Left ventricle myocardium inferior (tissue), 1 donor: ENCODE results near the gene AP5S1. TPM values are rescaled to one million over a fixed set of nuclear protein-coding genes. Genes with fewer than 3 reads are reported as not detected.

Experiments
- DNase-seq: peaks from one replicate; pipeline ENCODE4 v3.0.0-alpha.2; 2020
- H3K27ac ChIP-seq: fragments of 200-600 bp; replicated peaks from 2 replicates; pipeline ENCODE4 v1.8.0; 2021
- H3K27me3 ChIP-seq: fragments of 200-600 bp; 2 replicates; pipeline ENCODE4 v1.8.0; 2021; ENCODE audit warnings: low read depth
- H3K36me3 ChIP-seq: fragments of 200-600 bp; 2 replicates; pipeline ENCODE4 v1.8.0; 2021
- H3K4me1 ChIP-seq: fragments of 200-600 bp; 2 replicates; pipeline ENCODE4 v1.8.0; 2021
- H3K4me3 ChIP-seq: fragments of 200-600 bp; 2 replicates; pipeline ENCODE4 v1.8.0; 2021; ENCODE audit warnings: mild to moderate bottlenecking, moderate library complexity
- H3K9me3 ChIP-seq: fragments of 200-600 bp; replicated peaks from 2 replicates; pipeline ENCODE4 v1.8.0; 2021
- intact Hi-C: fragments of 100-400 bp; cut with micrococcal nuclease; formaldehyde crosslinking; loops from one replicate; pipeline ENCODE4 v1.11.0; 2022
- total RNA-seq: library from RNA; stranded (reverse); fragmentation: NEBNext Ultra II Directional; extraction: Animal tissue kit (Norgen Biotek cat#: 25700); gene quantifications from one replicate; pipeline ENCODE4 v1.2.1, GENCODE V29; 2021
- TF ChIP-seq, protein P1 (sequence below): fragments of 200-600 bp; IDR thresholded peaks from 2 replicates; pipeline ENCODE4 v1.8.0; 2021; ENCODE audit warnings: antibody characterized with exemption, mild to moderate bottlenecking, borderline replicate concordance
- donor health status: DM: no; HTN: yes; CAD: no; lungs with severe emphysema.

Gene AP5S1
- total RNA-seq, 1 donor from 2014 or later = 11.3 TPM

DNA sequence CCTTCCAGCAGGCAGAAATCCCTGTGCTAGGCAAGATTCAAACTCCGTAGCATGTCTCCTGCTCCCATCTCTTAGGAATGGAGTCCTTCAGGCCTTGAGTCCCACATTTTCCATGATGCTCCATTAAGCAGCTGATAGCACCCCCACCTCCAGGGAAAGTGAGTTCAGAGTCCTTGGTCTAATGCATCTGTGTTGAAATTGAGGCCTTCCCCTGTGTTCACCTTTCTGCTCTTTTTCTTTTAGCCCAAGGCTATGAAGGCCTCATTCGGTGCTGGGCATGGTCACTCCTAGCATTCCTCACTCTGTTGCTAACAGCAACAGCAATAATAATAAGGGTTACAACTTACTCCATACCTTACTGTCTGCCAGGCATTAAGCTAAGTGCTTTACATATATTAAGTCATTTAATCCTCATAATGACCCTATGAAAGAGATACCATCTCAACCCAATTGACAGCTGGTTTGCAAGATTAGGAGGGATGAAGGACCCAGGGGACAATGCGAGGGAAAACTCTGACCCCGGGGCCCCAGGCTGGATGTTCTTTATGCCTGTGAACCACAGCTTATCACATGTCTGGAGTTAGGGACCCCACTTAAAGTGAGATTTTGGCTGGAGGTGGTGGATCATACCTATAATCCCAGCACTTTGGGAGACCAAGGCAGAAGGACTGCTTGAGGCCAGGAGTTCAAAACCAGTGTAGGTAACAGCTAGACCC lies 51.4 kb downstream of the AP5S1 start:
- DNase-seq = no peak
- Histone ChIP-seq H3K27me3 (no peaks in the 10 kb centered on the region), H3K4me1 (peaks cover 25% of the 10 kb centered on the region), H3K9me3 (no peaks in the 10 kb centered on the region), H3K27ac (no peak overlapping the region), H3K36me3 (peaks cover 64% of the 10 kb centered on the region), H3K4me3 (no peak overlapping the region)
- TF ChIP-seq, protein P1, sequence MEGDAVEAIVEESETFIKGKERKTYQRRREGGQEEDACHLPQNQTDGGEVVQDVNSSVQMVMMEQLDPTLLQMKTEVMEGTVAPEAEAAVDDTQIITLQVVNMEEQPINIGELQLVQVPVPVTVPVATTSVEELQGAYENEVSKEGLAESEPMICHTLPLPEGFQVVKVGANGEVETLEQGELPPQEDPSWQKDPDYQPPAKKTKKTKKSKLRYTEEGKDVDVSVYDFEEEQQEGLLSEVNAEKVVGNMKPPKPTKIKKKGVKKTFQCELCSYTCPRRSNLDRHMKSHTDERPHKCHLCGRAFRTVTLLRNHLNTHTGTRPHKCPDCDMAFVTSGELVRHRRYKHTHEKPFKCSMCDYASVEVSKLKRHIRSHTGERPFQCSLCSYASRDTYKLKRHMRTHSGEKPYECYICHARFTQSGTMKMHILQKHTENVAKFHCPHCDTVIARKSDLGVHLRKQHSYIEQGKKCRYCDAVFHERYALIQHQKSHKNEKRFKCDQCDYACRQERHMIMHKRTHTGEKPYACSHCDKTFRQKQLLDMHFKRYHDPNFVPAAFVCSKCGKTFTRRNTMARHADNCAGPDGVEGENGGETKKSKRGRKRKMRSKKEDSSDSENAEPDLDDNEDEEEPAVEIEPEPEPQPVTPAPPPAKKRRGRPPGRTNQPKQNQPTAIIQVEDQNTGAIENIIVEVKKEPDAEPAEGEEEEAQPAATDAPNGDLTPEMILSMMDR = no peak
- intact Hi-C loops = no loop called here

DNA sequence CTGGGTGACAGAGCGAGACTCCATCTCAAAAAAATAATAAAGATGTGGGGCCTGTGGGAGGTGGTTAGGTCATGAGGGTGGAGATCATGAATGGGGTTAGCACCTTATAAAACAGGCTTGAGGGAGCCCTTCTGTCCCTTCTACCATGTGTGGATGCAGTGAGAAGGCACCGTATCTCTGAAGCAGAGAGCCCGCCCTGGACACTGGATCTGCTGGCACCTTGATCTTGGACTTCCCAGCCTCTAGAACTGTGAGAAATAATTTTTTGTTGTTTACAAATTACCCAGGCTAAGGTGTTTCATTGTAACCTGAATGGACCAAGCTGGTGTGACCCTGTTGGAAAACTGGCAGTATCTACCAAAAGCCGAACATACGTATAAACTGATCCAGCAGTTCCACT lies 53.2 kb downstream of the AP5S1 start:
- DNase-seq = no peak
- Histone ChIP-seq H3K9me3 (no peaks in the 10 kb centered on the region), H3K4me3 (no peak overlapping the region), H3K4me1 (peaks cover 25% of the 10 kb centered on the region), H3K36me3 (peaks cover 52% of the 10 kb centered on the region), H3K27me3 (no peaks in the 10 kb centered on the region), H3K27ac (no peak overlapping the region)
- intact Hi-C loops = no loop called here
- TF ChIP-seq, protein P1 = no peak

DNA sequence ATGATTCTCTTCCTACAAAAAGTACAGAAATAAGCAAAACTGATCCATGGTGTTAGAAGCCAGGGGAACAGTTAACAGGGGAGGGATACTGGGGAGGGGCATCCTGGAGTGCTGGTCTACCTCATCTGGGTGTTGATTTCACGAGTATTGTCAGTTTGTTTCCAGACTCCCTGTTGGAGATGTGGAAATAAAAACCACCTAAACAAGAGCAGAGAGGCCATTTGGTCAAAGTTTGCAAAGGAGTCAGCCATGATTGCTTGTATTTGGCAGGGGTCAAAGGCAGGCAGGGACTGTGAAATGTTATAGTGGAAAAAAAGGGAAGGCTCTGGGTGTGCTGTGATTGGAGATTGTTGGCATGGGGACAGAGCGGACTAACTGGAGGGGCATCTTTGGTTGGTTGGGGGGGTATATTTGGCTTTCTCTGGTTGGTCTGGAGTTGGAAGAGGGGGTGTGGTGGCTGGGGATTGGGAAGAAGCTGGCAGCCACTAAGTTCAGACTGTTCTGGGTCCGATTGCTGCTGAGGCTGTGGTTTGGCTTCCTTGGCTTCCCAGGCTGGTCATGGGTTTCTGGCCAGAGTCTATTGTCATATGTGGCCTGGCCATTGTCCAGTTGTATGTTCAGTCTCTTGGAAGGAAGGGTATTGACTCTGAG lies 54.0 kb downstream of the AP5S1 start:
- Histone ChIP-seq H3K4me3 (no peak overlapping the region), H3K27ac (no peak overlapping the region), H3K36me3 (peaks cover 47% of the 10 kb centered on the region), H3K27me3 (no peaks in the 10 kb centered on the region), H3K9me3 (no peaks in the 10 kb centered on the region), H3K4me1 (peaks cover 25% of the 10 kb centered on the region)
- no peak for DNase-seq
- intact Hi-C loops = no loop called here
- TF ChIP-seq, protein P1 = no peak

DNA sequence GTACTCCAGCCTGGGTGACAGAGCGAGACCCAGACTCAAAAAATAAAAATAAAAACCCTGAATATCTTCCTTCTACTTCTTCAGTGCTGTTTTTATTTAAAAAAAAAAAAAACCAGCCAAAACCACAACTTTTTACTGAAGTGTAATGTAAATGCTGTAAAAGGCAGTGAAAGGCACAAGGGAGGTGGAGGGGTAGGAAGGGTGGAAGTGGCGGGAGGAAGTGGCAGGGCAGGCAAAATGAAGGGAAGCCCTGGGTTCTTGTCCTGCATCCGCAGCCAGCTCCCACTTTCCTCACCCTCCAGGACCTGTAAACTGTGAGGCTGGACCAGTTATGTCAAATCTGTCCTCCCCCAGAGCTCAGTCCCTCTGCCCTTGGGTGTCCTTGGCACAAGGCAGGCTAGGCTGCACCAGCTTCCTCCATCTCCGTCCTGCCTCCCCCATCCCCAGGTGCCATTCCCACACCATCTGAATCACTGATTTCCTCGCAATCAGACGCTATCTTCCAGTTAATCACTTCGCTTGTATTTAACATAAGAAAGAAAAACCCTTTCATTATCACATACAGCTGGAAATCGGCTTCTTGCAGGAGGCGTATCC lies 55.1 kb downstream of the AP5S1 start:
- Histone ChIP-seq H3K36me3 (peaks cover 39% of the 10 kb centered on the region), H3K9me3 (no peaks in the 10 kb centered on the region), H3K27me3 (no peaks in the 10 kb centered on the region), H3K4me1 (peaks cover 25% of the 10 kb centered on the region), H3K4me3 (no peak overlapping the region), H3K27ac (no peak overlapping the region)
- TF ChIP-seq, protein P1 = no peak
- intact Hi-C loops = no loop called here
- DNase-seq = no peak

DNA sequence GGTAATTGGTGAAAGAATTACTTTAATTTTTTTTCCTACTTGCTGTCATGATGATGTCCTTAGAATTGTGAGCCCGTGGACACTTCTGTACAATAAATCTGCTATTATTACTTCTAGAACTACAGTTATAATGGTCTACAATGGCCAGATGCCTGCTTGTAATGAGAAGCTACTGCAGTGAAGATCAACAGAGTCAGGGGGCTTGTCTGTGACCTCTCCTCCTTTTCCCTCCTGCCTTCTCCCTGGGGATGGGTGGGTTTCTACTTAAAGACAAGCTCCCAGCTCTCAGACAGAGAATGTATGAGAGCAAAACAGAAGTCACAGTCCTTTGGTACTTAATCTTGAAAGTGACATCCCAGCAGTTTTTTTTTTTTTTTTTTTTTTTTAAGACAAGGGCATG lies 55.7 kb downstream of the AP5S1 start:
- peaks cover 35% of the 10 kb centered on the region for H3K36me3 ChIP-seq
- H3K9me3 ChIP-seq = no peaks in the 10 kb centered on the region

More for the DNA sequence above, 55.7 kb downstream of the AP5S1 start:
- DNase-seq = no peak
- TF ChIP-seq, protein P1 = no peak
- Histone ChIP-seq H3K4me3 (no peak overlapping the region), H3K27ac (no peak overlapping the region), H3K27me3 (no peaks in the 10 kb centered on the region), H3K4me1 (peaks cover 20% of the 10 kb centered on the region)
- intact Hi-C loops = no loop called here
